Panc1 (cell line): ENCODE measurements around the gene PDZK1.

Experiments
- CTCF ChIP-seq: fragments of 450-650 bp; IDR thresholded peaks from 2 replicates; pipeline ENCODE4 v1.5.1; 2017; ENCODE audit warnings: mild to moderate bottlenecking
- POLR2AphosphoS5 ChIP-seq: IDR thresholded peaks from 2 replicates; pipeline ENCODE4 v1.6.1; 2012; ENCODE audit warnings: mild to moderate bottlenecking, low read depth, low read length, moderate library complexity
- SIN3A ChIP-seq: IDR thresholded peaks from 2 replicates; pipeline ENCODE4 v1.6.1; 2012; ENCODE audit warnings: low read depth, mild to moderate bottlenecking, low read length, moderate library complexity, borderline replicate concordance; ENCODE audit not compliant: insufficient read depth

GRCh38 chr1:145696630-145696960 lies 10.6 kb downstream of the PDZK1 start:
- TF ChIP-seq CTCF (no peak), POLR2AphosphoS5 (no peak), SIN3A (no peak)
